ENCODE measurements around the gene UTRN. TPM values are rescaled to one million over a fixed set of nuclear protein-coding genes. Genes with fewer than 3 reads are reported as not detected.

The UTRN gene
- total and polyA plus RNA-seq, 2 experiments from 2014 or later = 53.9 to 121 TPM

DNA sequence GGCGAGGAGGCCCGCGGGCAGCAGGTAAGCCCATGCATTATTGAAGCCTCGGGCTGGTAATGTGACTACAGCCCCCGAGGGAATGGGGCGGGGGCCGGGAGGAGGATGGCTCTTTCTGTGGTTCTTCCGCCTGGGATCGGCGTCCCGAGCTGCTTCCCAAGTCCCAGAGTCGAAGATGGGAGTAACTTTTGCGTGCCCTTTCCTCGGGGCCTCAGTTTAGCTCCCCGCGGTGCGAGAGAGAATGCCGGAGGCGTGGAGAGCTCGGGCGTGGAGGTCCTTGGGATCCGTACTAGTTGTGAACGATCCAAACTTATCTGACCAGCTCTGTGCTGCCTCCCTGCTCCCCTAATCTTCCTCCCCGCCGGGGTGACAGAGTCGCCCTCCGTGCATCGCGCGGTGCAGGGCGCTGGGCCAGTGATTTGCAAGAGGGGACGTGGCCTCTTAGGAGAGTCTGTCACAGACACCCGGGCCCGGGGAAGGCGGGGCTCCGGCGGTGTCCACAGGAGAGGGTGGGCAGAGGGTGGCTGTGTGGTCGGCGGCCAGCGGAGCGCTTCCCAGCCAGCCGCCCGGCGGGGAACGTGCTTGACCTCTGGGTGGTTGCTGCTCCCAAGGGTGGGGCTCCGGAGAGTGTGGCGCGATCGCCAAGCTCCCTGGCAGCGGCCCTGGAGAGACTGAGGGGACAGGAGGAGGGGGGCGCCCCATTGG lies 815 bp downstream of the UTRN start (continued):
- no peak for TF ChIP-seq ZNF114 (CRISPR knock-in tag; IDR thresholded peaks at IDR 0.05)
- no peak for TF ChIP-seq NANOG (IDR thresholded peaks at IDR 0.05; ENCODE audit: borderline replicate concordance)
- no peak for TF ChIP-seq EZH2phosphoT487 (IDR thresholded peaks at IDR 0.05; ENCODE audit: unreplicated experiment)
- no peak for TF ChIP-seq EZH2 (IDR thresholded peaks at IDR 0.05; ENCODE audit: low read depth, unreplicated experiment)
- TF ChIP-seq REST (IDR thresholded peaks at IDR 0.05; ENCODE audit: unreplicated experiment) = no peak
- no peak for TF ChIP-seq JUNB (IDR thresholded peaks at IDR 0.05; ENCODE audit: unreplicated experiment)
- no peak for TF ChIP-seq POLR2AphosphoS5 (IDR thresholded peaks at IDR 0.05; ENCODE audit: low read depth)
- no peak for TF ChIP-seq ZNF331 (CRISPR knock-in tag; IDR thresholded peaks at IDR 0.05; ENCODE audit: low read depth)

DNA sequence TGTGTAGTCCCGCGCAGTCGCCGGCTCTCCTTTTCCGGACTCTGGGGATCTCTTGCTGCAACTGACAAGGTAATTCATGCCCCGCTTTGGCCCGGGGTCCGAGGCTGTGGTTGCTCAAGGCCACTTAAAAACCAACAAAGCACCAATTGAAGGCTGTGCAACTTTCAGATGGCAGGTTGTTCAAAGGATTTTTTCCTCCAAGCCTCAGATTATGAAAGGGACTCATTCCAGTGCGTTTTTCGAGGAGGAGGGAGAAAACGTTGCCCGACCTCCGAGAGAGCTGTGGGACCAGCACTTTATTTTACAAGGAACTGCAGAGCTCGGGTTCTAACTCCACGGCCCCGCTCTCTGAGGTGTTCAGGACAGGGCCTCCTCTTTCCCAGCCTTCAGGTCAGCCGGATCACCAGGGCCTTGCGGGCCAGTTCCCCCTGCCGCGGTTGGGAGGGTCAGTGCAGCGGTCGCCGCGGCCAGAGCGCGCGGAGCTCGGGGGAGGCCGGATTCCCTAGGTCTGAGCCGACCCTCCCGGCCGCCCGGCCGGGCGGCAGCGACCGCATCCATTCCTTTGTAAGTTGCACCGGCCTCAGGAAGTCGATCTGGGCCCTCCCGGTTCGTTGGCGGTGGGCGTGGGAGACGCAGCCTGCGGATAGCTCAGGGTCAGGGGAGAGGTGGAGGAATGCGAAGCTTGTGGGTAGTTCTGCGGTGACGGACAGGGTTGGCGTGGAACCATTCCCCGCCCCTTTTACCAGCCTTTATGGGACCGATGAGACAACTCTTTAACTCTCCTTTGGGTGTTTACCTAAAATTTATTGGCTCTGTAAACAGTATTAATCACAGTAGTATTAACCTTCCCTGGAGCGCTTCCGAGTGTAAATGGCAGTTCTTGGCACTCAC lies 1.6 kb downstream of the UTRN start:
- Histone ChIP-seq H3K27ac (ENCODE audit: low read depth) (no peak overlapping the region), H4K20me1 (replicated peaks; ENCODE audit: insufficient read depth) (0 out of 2 replicates have a peak, but pooled peaks cover 6% of the 10 kb centered on the region), H3K4me2 (peak overlapping the region; percentile 82), H3K79me2 (replicated peaks; ENCODE audit: insufficient read depth) (peaks cover 41% of the 10 kb centered on the region), H3K27me3 (ENCODE audit: insufficient read depth) (peaks cover 33% of the 10 kb centered on the region), H3F3A (replicated peaks; ENCODE audit: low read depth) (0 out of 2 replicates have a peak, but pooled peaks cover 3% of the 10 kb centered on the region), H3K4me3 (peak overlapping the region; percentile 80), H3K36me3 (ENCODE audit: insufficient read depth) (no peaks in the 10 kb centered on the region), H3K9me2 (ENCODE audit: insufficient read depth) (no peaks in the 10 kb centered on the region), H3K4me1 (ENCODE audit: insufficient read depth) (peaks cover 16% of the 10 kb centered on the region), H2AFZ (no peak overlapping the region)
- DNase-seq (ENCODE audit: low spot score) (peak; percentile 95), ATAC-seq (peak; percentile 58)
- Mint-ChIP-seq H3K27me3 (ENCODE audit: insufficient read depth, low read depth, poor library complexity) (peaks cover 17% of the 10 kb centered on the region), H3K36me3 (ENCODE audit: low read depth) (peaks cover 2% of the 10 kb centered on the region; the same call in 1 of the 3 replicates), H3K27ac (no peak overlapping the region), H3K9me3 (no peaks in the 10 kb centered on the region), H3K4me3 (peak overlapping the region; percentile 96), H3K4me1 (peaks cover 17% of the 10 kb centered on the region)
- TF ChIP-seq, protein P1, sequence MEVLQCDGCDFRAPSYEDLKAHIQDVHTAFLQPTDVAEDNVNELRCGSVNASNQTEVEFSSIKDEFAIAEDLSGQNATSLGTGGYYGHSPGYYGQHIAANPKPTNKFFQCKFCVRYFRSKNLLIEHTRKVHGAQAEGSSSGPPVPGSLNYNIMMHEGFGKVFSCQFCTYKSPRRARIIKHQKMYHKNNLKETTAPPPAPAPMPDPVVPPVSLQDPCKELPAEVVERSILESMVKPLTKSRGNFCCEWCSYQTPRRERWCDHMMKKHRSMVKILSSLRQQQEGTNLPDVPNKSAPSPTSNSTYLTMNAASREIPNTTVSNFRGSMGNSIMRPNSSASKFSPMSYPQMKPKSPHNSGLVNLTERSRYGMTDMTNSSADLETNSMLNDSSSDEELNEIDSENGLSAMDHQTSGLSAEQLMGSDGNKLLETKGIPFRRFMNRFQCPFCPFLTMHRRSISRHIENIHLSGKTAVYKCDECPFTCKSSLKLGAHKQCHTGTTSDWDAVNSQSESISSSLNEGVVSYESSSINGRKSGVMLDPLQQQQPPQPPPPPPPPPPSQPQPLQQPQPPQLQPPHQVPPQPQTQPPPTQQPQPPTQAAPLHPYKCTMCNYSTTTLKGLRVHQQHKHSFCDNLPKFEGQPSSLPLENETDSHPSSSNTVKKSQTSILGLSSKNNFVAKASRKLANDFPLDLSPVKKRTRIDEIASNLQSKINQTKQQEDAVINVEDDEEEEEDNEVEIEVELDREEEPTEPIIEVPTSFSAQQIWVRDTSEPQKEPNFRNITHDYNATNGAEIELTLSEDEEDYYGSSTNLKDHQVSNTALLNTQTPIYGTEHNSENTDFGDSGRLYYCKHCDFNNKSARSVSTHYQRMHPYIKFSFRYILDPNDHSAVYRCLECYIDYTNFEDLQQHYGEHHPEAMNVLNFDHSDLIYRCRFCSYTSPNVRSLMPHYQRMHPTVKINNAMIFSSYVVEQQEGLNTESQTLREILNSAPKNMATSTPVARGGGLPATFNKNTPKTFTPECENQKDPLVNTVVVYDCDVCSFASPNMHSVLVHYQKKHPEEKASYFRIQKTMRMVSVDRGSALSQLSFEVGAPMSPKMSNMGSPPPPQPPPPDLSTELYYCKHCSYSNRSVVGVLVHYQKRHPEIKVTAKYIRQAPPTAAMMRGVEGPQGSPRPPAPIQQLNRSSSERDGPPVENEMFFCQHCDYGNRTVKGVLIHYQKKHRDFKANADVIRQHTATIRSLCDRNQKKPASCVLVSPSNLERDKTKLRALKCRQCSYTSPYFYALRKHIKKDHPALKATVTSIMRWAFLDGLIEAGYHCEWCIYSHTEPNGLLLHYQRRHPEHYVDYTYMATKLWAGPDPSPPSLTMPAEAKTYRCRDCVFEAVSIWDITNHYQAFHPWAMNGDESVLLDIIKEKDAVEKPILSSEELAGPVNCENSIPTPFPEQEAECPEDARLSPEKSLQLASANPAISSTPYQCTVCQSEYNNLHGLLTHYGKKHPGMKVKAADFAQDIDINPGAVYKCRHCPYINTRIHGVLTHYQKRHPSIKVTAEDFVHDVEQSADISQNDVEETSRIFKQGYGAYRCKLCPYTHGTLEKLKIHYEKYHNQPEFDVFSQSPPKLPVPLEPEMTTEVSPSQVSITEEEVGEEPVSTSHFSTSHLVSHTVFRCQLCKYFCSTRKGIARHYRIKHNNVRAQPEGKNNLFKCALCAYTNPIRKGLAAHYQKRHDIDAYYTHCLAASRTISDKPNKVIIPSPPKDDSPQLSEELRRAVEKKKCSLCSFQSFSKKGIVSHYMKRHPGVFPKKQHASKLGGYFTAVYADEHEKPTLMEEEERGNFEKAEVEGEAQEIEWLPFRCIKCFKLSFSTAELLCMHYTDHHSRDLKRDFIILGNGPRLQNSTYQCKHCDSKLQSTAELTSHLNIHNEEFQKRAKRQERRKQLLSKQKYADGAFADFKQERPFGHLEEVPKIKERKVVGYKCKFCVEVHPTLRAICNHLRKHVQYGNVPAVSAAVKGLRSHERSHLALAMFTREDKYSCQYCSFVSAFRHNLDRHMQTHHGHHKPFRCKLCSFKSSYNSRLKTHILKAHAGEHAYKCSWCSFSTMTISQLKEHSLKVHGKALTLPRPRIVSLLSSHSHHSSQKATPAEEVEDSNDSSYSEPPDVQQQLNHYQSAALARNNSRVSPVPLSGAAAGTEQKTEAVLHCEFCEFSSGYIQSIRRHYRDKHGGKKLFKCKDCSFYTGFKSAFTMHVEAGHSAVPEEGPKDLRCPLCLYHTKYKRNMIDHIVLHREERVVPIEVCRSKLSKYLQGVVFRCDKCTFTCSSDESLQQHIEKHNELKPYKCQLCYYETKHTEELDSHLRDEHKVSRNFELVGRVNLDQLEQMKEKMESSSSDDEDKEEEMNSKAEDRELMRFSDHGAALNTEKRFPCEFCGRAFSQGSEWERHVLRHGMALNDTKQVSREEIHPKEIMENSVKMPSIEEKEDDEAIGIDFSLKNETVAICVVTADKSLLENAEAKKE (CRISPR knock-in tag; IDR thresholded peaks at IDR 0.05) = no peak
- TF ChIP-seq CREB1 (CRISPR knock-in tag; IDR thresholded peaks at IDR 0.05; ENCODE audit: low read depth) (no peak), JUNB (IDR thresholded peaks at IDR 0.05; ENCODE audit: unreplicated experiment) (no peak), POLR2AphosphoS5 (IDR thresholded peaks at IDR 0.05; ENCODE audit: low read depth) (peak; percentile 53; the same call in 1 of the 2 replicates), EZH2 (IDR thresholded peaks at IDR 0.05; ENCODE audit: low read depth, unreplicated experiment) (no peak)
- TF ChIP-seq, protein P2, sequence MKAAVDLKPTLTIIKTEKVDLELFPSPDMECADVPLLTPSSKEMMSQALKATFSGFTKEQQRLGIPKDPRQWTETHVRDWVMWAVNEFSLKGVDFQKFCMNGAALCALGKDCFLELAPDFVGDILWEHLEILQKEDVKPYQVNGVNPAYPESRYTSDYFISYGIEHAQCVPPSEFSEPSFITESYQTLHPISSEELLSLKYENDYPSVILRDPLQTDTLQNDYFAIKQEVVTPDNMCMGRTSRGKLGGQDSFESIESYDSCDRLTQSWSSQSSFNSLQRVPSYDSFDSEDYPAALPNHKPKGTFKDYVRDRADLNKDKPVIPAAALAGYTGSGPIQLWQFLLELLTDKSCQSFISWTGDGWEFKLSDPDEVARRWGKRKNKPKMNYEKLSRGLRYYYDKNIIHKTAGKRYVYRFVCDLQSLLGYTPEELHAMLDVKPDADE (IDR thresholded peaks at IDR 0.05) = no peak

Data from GM23338 (cell line).